Kidney (tissue), 14 donors: Measurements from ENCODE around the gene S100A13. TPM values are rescaled to one million over a fixed set of nuclear protein-coding genes. Genes with fewer than 3 reads are reported as not detected.
"Not testable (repeated sequence)": the region's sequence is repeated elsewhere in the genome, so short reads cannot be mapped to it uniquely, and the experiment has no call there.

ENCODE experiments used
- DNase-seq, 5 donors: peaks; one replicate each; pipeline ENCODE4 v3.0.0-alpha.2; 2013 to 2020
- FAIRE-seq: peaks from 2 replicates; lab custom pipeline; 2012; peaks lifted over from hg19 to GRCh38; lab: Jason Lieb, UNC
- H3K27ac ChIP-seq, 2 donors: one replicate each; pipeline ENCODE4 v1.7.0; 2013; ENCODE audit warnings: low read depth in 2 of 2, low read length in 2 of 2, inconsistent platforms in 1 of 2
- H3K27me3 ChIP-seq: one replicate; pipeline ENCODE4 v1.7.1; 2013; ENCODE audit warnings: low read length, inconsistent platforms; ENCODE audit not compliant: control insufficient read depth, insufficient read depth
- H3K36me3 ChIP-seq, 3 donors: one replicate each; pipeline versions ENCODE4 v1.7.0 to v1.7.1; 2013; ENCODE audit warnings: low read length in 3 of 3, control low read depth in 1 of 3, inconsistent platforms in 1 of 3; ENCODE audit not compliant: insufficient read depth in 3 of 3, control insufficient read depth in 2 of 3
- H3K4me1 ChIP-seq, 3 donors: one replicate each; pipeline versions ENCODE4 v1.7.0 to v1.7.1; 2013; ENCODE audit warnings: low read length in 3 of 3, inconsistent platforms in 1 of 3, low read depth in 1 of 3; ENCODE audit not compliant: control insufficient read depth in 2 of 3, insufficient read depth in 2 of 3
- H3K4me3 ChIP-seq, 3 donors: one replicate each; pipeline versions ENCODE4 v1.7.0 to v1.8.1; 2013; ENCODE audit warnings: low read length in 3 of 3, control low read depth in 1 of 3, inconsistent platforms in 1 of 3
- H3K9ac ChIP-seq, 3 donors: one replicate each; pipeline versions ENCODE4 v1.7.0 to v1.7.1; 2013; ENCODE audit warnings: low read length in 3 of 3, control low read depth in 1 of 3, inconsistent platforms in 1 of 3
- H3K9me3 ChIP-seq, 3 donors: one replicate each; pipeline versions ENCODE4 v1.7.0 to v1.7.1; 2013; ENCODE audit warnings: low read length in 3 of 3, control low read depth in 1 of 3, inconsistent platforms in 1 of 3; ENCODE audit not compliant: control insufficient read depth in 2 of 3, insufficient read depth in 1 of 3
- intact Hi-C: fragments of 100-400 bp; cut with DNase I; formaldehyde crosslinking; loops from one replicate; pipeline ENCODE4 v1.11.1; 2022
- polyA plus RNA-seq: library from polyadenylated mRNA; stranded (reverse); fragments of 350-450 nt; fragmentation: Illumina TruSeq; extraction: RNeasy Lipid Tissue Mini Kit (QIAGEN cat#74804); gene quantifications from one replicate; pipeline ENCODE4 v1.2.3, GENCODE V29; 2014; ENCODE audit warnings: low read depth, low replicate concordance; ENCODE audit not compliant: insufficient read depth
- total RNA-seq: library from RNA; stranded (reverse); fragmentation: NEBNext Ultra II Directional; extraction: Animal tissue kit (Norgen Biotek cat#: 25700); gene quantifications from one replicate; pipeline ENCODE4 v1.2.1, GENCODE V29; 2021
- TF ChIP-seq, protein P1 (sequence below): IDR thresholded peaks from 3 replicates; pipeline ENCODE4 v1.5.1; 2012; ENCODE audit warnings: mild to moderate bottlenecking, moderate library complexity, borderline replicate concordance; ENCODE audit not compliant: insufficient read depth; ENCODE audit errors: extremely low read depth
- donor health status: control.
- donor health status: control.
- donor health status: control.
- donor health status: control.
- donor health status: control.
- donor health status: DM: yes; HTN: yes; CAD: no.
- donor health status: Normal renal cell carcinoma (clear cell type).

Gene S100A13
- total and polyA plus RNA-seq, 2 donors from 2014 or later = 225 to 299 TPM

DNA sequence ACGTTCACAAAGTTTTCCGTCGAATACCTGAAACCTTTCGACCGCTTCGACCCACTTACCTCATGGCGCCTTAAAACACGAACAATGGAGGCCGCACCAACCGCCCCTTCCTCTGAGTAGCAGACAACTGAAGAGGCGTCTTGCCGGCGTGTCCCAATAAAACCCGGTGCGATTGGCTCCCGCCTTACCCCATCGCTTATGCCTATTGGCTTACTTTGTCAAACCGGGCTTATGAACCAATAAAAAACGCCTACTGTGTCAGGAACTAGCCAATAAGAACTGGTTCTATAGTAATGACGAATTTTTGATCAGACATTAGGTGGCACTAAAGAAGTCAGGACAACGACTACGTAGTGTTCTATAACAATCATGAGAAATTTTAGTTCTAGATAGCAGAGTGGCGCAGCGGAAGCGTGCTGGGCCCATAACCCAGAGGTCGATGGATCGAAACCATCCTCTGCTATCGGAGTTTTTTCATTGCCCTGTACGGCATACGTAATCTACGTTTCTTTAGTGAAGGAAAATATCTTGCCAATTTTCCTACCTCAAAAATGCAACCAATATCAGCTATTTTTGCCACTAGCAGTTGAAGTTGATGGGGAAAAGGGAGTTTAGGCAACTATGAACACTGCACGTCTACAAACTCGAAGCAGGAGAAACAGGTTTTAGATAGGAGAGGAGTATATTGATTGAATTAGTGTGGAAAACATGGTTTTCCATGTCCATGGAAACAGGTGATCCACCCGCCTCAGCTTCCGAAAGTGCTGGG, 43.7 kb upstream of the S100A13 start, which contains the start of gene ILF2:
Gene ILF2 (minus strand): TSS at position 135 of the 769 bp plus-strand sequence. CDS start 71 bp downstream, at position 64.
- Histone ChIP-seq H3K4me1 (peaks cover 0 to 14% (median 8%) of the 10 kb centered on the region in 3 donors), H3K9ac (peak within 1 kb of the TSS; percentile 42 to 91 (median 89)), H3K27ac (peak within 1 kb of the TSS; percentile 66 to 69), H3K36me3 (peaks cover 10 to 24% (median 13%) of the 10 kb centered on the region in 3 donors), H3K27me3 (no peaks in the 10 kb centered on the region), H3K9me3 (no peaks in the 10 kb centered on the region), H3K4me3 (peak within 1 kb of the TSS; percentile 70 to 98 (median 86))
- FAIRE-seq (peak; percentile 99), DNase-seq (peak; percentile 99 to 100 (median 99))
- intact Hi-C loops = no loop called here
- TF ChIP-seq, protein P1, sequence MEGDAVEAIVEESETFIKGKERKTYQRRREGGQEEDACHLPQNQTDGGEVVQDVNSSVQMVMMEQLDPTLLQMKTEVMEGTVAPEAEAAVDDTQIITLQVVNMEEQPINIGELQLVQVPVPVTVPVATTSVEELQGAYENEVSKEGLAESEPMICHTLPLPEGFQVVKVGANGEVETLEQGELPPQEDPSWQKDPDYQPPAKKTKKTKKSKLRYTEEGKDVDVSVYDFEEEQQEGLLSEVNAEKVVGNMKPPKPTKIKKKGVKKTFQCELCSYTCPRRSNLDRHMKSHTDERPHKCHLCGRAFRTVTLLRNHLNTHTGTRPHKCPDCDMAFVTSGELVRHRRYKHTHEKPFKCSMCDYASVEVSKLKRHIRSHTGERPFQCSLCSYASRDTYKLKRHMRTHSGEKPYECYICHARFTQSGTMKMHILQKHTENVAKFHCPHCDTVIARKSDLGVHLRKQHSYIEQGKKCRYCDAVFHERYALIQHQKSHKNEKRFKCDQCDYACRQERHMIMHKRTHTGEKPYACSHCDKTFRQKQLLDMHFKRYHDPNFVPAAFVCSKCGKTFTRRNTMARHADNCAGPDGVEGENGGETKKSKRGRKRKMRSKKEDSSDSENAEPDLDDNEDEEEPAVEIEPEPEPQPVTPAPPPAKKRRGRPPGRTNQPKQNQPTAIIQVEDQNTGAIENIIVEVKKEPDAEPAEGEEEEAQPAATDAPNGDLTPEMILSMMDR = peak; percentile 12

DNA sequence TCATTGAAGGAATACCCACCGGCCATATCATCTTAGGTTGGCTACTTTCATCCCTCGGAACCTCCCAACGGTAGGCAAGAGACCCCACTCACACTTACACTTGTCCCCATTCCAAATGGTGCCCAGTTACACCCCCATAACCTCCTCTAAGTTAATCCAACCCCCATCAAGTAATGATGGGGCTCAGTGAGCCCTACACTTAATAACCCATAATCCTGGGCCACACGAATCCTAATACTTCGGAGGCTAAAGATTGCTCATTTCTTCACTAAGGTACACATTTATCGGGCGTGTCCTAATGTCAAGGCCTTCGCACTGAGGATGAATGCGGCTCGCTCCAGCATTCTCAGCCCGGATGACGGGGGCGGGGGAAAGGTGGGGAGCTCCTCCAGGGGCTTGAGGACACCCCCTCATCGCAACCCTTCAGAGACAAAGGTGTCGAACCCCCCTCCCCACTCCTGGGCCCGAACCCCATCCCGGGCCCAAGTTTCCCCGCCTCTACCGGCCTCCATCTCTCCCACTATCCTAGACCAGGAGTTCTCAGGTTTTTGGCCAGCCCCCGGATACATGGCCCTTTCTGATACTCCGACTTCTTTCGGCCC, 43.1 kb upstream of the S100A13 start:
- Histone ChIP-seq H3K27me3 (no peaks in the 10 kb centered on the region), H3K36me3 (peaks cover 12 to 31% (median 17%) of the 10 kb centered on the region in 3 donors), H3K4me3 (peak overlapping the region; percentile 66 to 98 (median 74)), H3K9me3 (no peaks in the 10 kb centered on the region), H3K9ac (peak overlapping the region; percentile 42 to 91 (median 63)), H3K27ac (peak overlapping the region; percentile 35 to 53), H3K4me1 (peaks cover 0 to 14% (median 8%) of the 10 kb centered on the region in 3 donors)
- intact Hi-C loops = no loop called here
- DNase-seq (peak in 1 of 5 donors; percentile 82), FAIRE-seq (no peak)
- TF ChIP-seq, protein P1 = no peak

DNA sequence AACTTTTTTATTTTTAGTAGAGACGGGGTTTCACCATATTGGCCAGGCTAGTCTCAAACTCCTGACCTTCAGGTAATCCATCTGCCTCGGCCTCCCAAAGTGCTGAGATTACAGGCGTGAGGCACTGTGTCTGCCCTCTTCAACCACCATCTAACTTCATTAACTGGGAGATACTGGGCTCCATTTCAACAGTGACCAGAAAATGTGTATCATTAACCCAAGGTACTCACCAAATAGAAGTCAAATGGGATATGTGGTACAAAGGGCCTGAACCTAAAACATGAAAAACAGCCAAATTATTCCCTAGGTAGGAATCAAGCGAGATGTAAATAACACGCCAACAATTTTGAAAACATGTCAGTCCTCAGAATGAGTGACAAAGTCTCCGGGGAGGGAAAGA, 42.3 kb upstream of the S100A13 start:
- H3K27ac ChIP-seq = no peak overlapping the region
- peaks cover 16 to 39% (median 23%) of the 10 kb centered on the region in 3 donors for H3K36me3 ChIP-seq
- peak overlapping the region; percentile 42 to 91 (median 63) for H3K9ac ChIP-seq
- H3K9me3 ChIP-seq = no peaks in the 10 kb centered on the region
- FAIRE-seq (no peak), DNase-seq (peak in 1 of 5 donors; percentile 15)
- H3K27me3 ChIP-seq = no peaks in the 10 kb centered on the region
- H3K4me1 ChIP-seq = peaks cover 0 to 14% (median 8%) of the 10 kb centered on the region in 3 donors
- TF ChIP-seq, protein P1 = no peak
- H3K4me3 ChIP-seq = peak overlapping the region; percentile 66 to 98 (median 74)
- intact Hi-C loops = no loop called here

DNA sequence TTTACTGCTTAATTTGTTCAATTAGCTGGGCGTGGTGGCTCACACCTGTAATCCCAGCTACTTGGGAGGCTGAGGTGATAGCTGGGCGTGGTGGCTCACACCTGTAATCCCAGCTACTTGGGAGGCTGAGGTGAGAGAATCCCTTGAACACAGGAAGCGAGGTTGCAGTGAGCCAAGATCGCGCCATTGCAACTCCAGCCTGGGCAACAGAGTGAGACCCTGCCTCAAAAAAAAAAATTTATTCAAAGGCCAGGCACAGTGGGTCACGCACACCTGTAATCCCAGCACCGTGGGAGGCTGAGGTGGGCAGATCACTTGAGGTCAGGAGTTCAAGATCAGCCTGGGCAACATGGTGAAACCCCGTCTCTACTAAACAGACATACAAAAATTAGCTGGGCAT, 41.4 kb upstream of the S100A13 start:
- H3K9me3 ChIP-seq, H3K4me3 ChIP-seq, intact Hi-C loops, FAIRE-seq, H3K27ac ChIP-seq, H3K27me3 ChIP-seq, H3K9ac ChIP-seq: not testable (repeated sequence)
- Histone ChIP-seq H3K4me1 (peaks cover 0 to 14% (median 8%) of the 10 kb centered on the region in 3 donors), H3K36me3 (peaks cover 18 to 48% (median 32%) of the 10 kb centered on the region in 3 donors)
- DNase-seq = peak in 1 of 5 donors; percentile 26
